PFSK-1 (cell line): Measurements from ENCODE around the gene GATA2.

ENCODE experiments used
- POLR2AphosphoS5 ChIP-seq: IDR thresholded peaks from 2 replicates; pipeline ENCODE4 v1.6.1; 2012; ENCODE audit warnings: low read depth, mild to moderate bottlenecking, control low read depth, low read length, moderate library complexity
- SIN3A ChIP-seq: IDR thresholded peaks from 2 replicates; pipeline ENCODE4 v1.6.1; 2012; ENCODE audit warnings: mild to moderate bottlenecking, low read length, moderate library complexity, borderline replicate concordance; ENCODE audit not compliant: insufficient read depth
- TAF1 ChIP-seq: IDR thresholded peaks from 2 replicates; pipeline ENCODE4 v1.6.1; 2012; ENCODE audit warnings: low read length, control low read depth, borderline replicate concordance; ENCODE audit not compliant: insufficient read depth

DNA sequence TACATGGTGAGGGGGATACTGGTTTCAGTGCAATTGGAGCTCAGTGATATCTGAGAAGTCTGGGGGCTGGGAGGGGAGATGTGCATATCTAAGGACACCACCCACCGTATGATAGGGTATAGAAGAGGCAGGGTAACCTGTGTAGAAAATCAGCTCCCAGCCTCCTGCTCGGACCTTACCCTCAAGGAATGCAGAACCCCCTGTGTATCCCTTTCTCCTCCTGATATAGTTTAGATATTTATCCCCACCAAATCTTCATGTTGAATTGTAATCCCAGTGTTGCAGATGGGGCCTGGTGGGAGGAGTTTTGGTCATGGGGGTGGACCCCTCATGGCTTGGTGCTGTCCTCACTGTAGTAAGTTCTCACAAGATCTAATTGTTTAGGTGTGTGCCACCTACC, 48.2 kb upstream of the GATA2 start:
- TF ChIP-seq POLR2AphosphoS5 (no peak), TAF1 (no peak), SIN3A (no peak)
